Chondrocyte (in vitro differentiated cells): ENCODE data around the gene CD99L2. TPM values are rescaled to one million over a fixed set of nuclear protein-coding genes. Genes with fewer than 3 reads are reported as not detected.

Experiments
- DNase-seq: peaks from one replicate; pipeline ENCODE4 v3.0.0; 2021; ENCODE audit warnings: mixed read lengths, low spot score
- H3K27ac Mint-ChIP-seq: one replicate; pipeline ENCODE4 v1.8.0; 2021; ENCODE audit warnings: mild to moderate bottlenecking, moderate library complexity, mixed read lengths; ENCODE audit not compliant: unreplicated experiment
- H3K27me3 Mint-ChIP-seq: 2 replicates; pipeline ENCODE4 v1.8.0; 2021; ENCODE audit warnings: low read depth, mixed read lengths
- H3K36me3 Mint-ChIP-seq: 2 replicates; pipeline ENCODE4 v1.8.0; 2021; ENCODE audit warnings: low read depth, mixed read lengths
- H3K4me1 Mint-ChIP-seq: 2 replicates; pipeline ENCODE4 v1.8.0; 2021; ENCODE audit warnings: low read depth, mild to moderate bottlenecking, mixed read lengths
- H3K4me3 Mint-ChIP-seq: one replicate; pipeline ENCODE4 v1.8.0; 2021; ENCODE audit warnings: mild to moderate bottlenecking, moderate library complexity, mixed read lengths; ENCODE audit not compliant: unreplicated experiment
- H3K9me3 Mint-ChIP-seq: 2 replicates; pipeline ENCODE4 v1.8.0; 2021; ENCODE audit warnings: low read depth, mixed read lengths
- CTCF ChIP-seq: fragments of 200-600 bp; sonication (generic); IDR thresholded peaks from 2 replicates; pipeline ENCODE4 v1.5.0; 2021; ENCODE audit warnings: antibody characterized with exemption, mild to moderate bottlenecking, moderate library complexity
- total RNA-seq: library from RNA; stranded (reverse); gene quantifications from 3 replicates; pipeline ENCODE4 v1.2.1, GENCODE V29; 2021

The CD99L2 gene
- total RNA-seq, 1 donor from 2014 or later: 82.1 TPM

GRCh38 chrX:150762258-150763165, 136.0 kb downstream of the CD99L2 start:
- no peaks in the 10 kb centered on the region for H3K4me1 Mint-ChIP-seq
- peaks cover 2% of the 10 kb centered on the region for H3K36me3 Mint-ChIP-seq
- peak; percentile 89 for DNase-seq

GRCh38 chrX:150761819-150762216, 136.7 kb downstream of the CD99L2 start:
- Mint-ChIP-seq H3K27ac (no peak overlapping the region), H3K4me3 (no peak overlapping the region), H3K4me1 (no peaks in the 10 kb centered on the region), H3K36me3 (peaks cover 3% of the 10 kb centered on the region), H3K9me3 (no peaks in the 10 kb centered on the region), H3K27me3 (no peaks in the 10 kb centered on the region)
- no peak for DNase-seq
- TF ChIP-seq CTCF: no peak

More at GRCh38 chrX:150762258-150763165, 136.0 kb downstream of the CD99L2 start:
- H3K9me3 Mint-ChIP-seq: no peaks in the 10 kb centered on the region
- H3K27ac Mint-ChIP-seq: no peak overlapping the region
- TF ChIP-seq CTCF: no peak
- no peak overlapping the region for H3K4me3 Mint-ChIP-seq
- no peaks in the 10 kb centered on the region for H3K27me3 Mint-ChIP-seq

- Mint-ChIP-seq H3K4me3 (no peak overlapping the region), H3K27me3 (no peaks in the 10 kb centered on the region), H3K36me3 (peaks cover 1% of the 10 kb centered on the region), H3K9me3 (no peaks in the 10 kb centered on the region), H3K4me1 (no peaks in the 10 kb centered on the region), H3K27ac (no peak overlapping the region)
- no peak for DNase-seq
- TF ChIP-seq CTCF: no peak
These were observed 137.2 kb downstream of the CD99L2 start for GRCh38 chrX:150761176-150761818.

GRCh38 chrX:150759568-150760416, 138.7 kb downstream of the CD99L2 start:
- H3K9me3 Mint-ChIP-seq: no peaks in the 10 kb centered on the region
- H3K36me3 Mint-ChIP-seq: peaks cover 1% of the 10 kb centered on the region
- H3K27me3 Mint-ChIP-seq: no peaks in the 10 kb centered on the region
- H3K27ac Mint-ChIP-seq: no peak overlapping the region
- no peak for TF ChIP-seq CTCF
- DNase-seq: no peak
- H3K4me3 Mint-ChIP-seq: no peak overlapping the region
- H3K4me1 Mint-ChIP-seq: no peaks in the 10 kb centered on the region

- TF ChIP-seq CTCF: no peak
- peaks cover 5% of the 10 kb centered on the region for H3K36me3 Mint-ChIP-seq
- H3K27me3 Mint-ChIP-seq: no peaks in the 10 kb centered on the region
- no peak overlapping the region for H3K27ac Mint-ChIP-seq
- DNase-seq: no peak
- H3K9me3 Mint-ChIP-seq: no peaks in the 10 kb centered on the region
- no peak overlapping the region for H3K4me3 Mint-ChIP-seq
- H3K4me1 Mint-ChIP-seq: no peaks in the 10 kb centered on the region
These were observed 141.1 kb downstream of the CD99L2 start for GRCh38 chrX:150757371-150757770.
